ENCODE results near the gene AFTPH. TPM values are rescaled to one million over a fixed set of nuclear protein-coding genes. Genes with fewer than 3 reads are reported as not detected.
A peak's percentile ranks its signal among the peaks of the same experiment; 100 is the strongest.

Gene AFTPH
- total RNA-seq, 1 donor from 2014 or later, result 32.2 TPM

DNA sequence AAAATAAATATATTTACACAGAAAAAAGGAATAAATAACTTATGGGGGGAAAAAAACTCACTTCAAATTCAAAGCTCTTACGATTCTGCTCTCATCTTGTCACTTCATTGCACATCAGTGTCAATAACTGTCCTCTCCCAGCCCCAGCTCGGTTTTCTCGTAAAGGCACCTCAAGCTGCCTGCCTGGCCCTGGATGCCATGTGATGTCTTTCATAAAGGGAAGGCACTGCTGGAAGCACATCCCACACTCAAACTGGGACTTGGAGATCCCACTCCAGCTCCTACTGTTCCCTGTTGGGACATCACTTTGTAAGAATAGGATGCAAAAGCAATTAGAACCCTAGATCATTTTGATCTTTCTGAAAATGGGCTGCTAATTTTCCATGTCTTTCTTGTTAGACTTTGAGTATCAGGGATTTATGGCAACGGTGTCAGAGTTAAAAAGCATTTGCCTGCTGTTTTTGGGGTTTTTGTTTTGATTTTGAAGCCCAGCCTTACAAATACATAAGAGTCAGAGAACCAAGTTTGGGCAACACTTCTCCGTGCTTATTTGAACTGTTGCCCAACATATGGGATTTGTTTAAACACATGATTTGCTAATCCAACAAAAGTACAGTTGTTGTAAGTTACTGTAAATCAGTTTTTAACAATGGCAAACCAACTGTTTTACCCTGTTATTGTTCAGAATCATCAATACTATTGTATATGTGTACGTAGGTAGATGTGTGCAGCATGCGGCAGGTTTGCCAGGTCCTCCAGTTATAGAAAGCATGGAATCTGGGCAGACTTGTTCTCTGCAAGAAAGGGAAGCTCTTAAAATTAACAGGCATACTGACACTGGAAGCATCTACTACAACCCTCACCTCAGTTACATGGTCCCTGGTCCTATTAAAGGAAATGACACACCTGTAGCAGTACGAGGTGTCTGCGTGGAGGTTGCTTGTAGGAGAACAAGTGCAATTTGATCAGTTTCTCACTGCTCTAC is 109.0 kb downstream of the AFTPH start:
- DNase-seq (ENCODE audit: low spot score), result no peak
- H4K20me1 ChIP-seq (ENCODE audit: low read depth), result peaks cover 26% of the 10 kb centered on the region
- H3K79me2 ChIP-seq (ENCODE audit: low read depth), result peaks cover 36% of the 10 kb centered on the region
- peaks cover 5% of the 10 kb centered on the region for H3K36me3 ChIP-seq
- H3K4me3 ChIP-seq, result no peak overlapping the region
- peaks cover 21% of the 10 kb centered on the region for H3K36me3 Mint-ChIP-seq
- H3K4me1 ChIP-seq, result peaks cover 43% of the 10 kb centered on the region
- no peak for TF ChIP-seq CTCF (IDR thresholded peaks at IDR 0.05)
- TF ChIP-seq EZH2phosphoT487 (IDR thresholded peaks at IDR 0.05), result no peak
- no peak for TF ChIP-seq EZH2 (IDR thresholded peaks at IDR 0.05)
- peak overlapping the region; percentile 4 for H3K27ac Mint-ChIP-seq
- no peak overlapping the region for H3K9ac ChIP-seq
- H3K4me2 ChIP-seq, result peak overlapping the region; percentile 38
- H3F3A ChIP-seq (ENCODE audit: low read depth), result peaks cover 23% of the 10 kb centered on the region
- H2AFZ ChIP-seq (replicated peaks), result no peak overlapping the region
- H3K27me3 ChIP-seq, result no peaks in the 10 kb centered on the region
- no peak overlapping the region for H3K4me3 Mint-ChIP-seq
- H3K9me3 Mint-ChIP-seq, result no peaks in the 10 kb centered on the region
- no peaks in the 10 kb centered on the region for H3K9me3 ChIP-seq (ENCODE audit: low read depth)
- H3K4me1 Mint-ChIP-seq, result peaks cover 72% of the 10 kb centered on the region
- H3K27me3 Mint-ChIP-seq (ENCODE audit: insufficient read depth, low read depth), result peaks cover 3% of the 10 kb centered on the region
- H3K27ac ChIP-seq, result peak overlapping the region; percentile 51

DNA sequence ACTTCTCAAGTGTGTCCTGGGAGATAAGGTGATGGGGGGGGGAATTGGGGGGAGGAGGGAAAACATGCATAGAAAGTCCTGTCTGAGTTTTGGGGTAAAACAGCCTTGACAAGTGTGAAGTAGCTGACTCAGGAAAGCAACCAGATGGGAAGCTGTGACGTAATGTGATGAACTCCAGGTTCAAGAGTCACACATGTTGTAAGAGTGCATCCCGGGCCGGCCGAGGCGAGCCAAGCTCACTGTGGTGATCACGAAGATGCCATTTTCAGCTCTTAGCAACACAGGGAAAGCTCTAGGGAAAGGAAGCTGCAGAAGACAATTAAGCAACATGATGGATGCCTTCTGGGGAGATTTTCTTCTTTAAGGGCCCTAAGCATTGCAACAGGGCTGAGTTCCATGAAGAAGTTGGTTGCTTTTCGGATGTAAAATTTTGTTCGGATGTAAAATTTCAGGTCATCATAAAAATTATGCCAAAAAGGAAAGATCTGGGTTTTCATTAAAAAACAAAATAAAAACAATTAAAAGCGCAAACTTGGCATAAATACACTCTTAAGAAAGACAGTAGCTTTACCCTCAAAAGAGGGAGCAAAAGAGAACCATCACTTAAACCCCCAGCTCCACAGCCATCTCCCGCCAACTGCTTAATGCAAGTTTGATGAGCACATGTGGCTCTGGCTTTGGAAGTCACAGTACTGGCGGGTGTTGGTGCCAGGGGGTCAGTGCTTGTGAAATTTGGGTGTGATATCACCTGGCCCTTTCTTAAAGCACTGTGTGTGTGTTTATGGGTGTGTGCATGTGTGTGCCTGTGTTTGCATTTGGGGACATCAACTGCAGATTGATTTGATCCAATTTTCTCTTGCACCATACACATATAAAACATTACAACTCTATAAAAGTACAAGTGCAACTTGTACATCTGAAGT is 110.5 kb downstream of the AFTPH start:
- no peak overlapping the region for H3K9ac ChIP-seq
- no peak overlapping the region for H2AFZ ChIP-seq (replicated peaks)
- no peak overlapping the region for H3K4me3 ChIP-seq
- no peaks in the 10 kb centered on the region for H3K9me3 ChIP-seq (ENCODE audit: low read depth)
- peaks cover 49% of the 10 kb centered on the region for H3K4me1 ChIP-seq
- TF ChIP-seq EZH2 (IDR thresholded peaks at IDR 0.05) (no peak), EZH2phosphoT487 (IDR thresholded peaks at IDR 0.05) (no peak), CTCF (IDR thresholded peaks at IDR 0.05) (no peak)
- Mint-ChIP-seq H3K36me3 (peaks cover 25% of the 10 kb centered on the region), H3K4me3 (no peak overlapping the region), H3K4me1 (peaks cover 70% of the 10 kb centered on the region), H3K9me3 (no peaks in the 10 kb centered on the region), H3K27me3 (ENCODE audit: insufficient read depth, low read depth) (peaks cover 3% of the 10 kb centered on the region), H3K27ac (peak overlapping the region; percentile 27)
- H3K4me2 ChIP-seq, result no peak overlapping the region
- H3K36me3 ChIP-seq, result peaks cover 5% of the 10 kb centered on the region
- H3K27me3 ChIP-seq, result no peaks in the 10 kb centered on the region
- peaks cover 41% of the 10 kb centered on the region for H4K20me1 ChIP-seq (ENCODE audit: low read depth)
- no peak for DNase-seq (ENCODE audit: low spot score)
- peaks cover 51% of the 10 kb centered on the region for H3K79me2 ChIP-seq (ENCODE audit: low read depth)
- no peak overlapping the region for H3K27ac ChIP-seq
- peaks cover 8% of the 10 kb centered on the region for H3F3A ChIP-seq (ENCODE audit: low read depth)

GRCh38 chr2:64635976-64636911 is 112.1 kb downstream of the AFTPH start:
- peaks cover 5% of the 10 kb centered on the region for H3K36me3 ChIP-seq

More at GRCh38 chr2:64635976-64636911, 112.1 kb downstream of the AFTPH start:
- H3K79me2 ChIP-seq (ENCODE audit: low read depth), result peaks cover 68% of the 10 kb centered on the region
- peaks cover 57% of the 10 kb centered on the region for H4K20me1 ChIP-seq (ENCODE audit: low read depth)
- Mint-ChIP-seq H3K27ac (peak overlapping the region; percentile 10), H3K4me3 (no peak overlapping the region), H3K36me3 (peaks cover 21% of the 10 kb centered on the region), H3K9me3 (no peaks in the 10 kb centered on the region), H3K4me1 (peaks cover 80% of the 10 kb centered on the region), H3K27me3 (ENCODE audit: insufficient read depth, low read depth) (peaks cover 3% of the 10 kb centered on the region)
- H3K4me2 ChIP-seq, result no peak overlapping the region
- no peak overlapping the region for H3K9ac ChIP-seq
- TF ChIP-seq EZH2phosphoT487 (IDR thresholded peaks at IDR 0.05) (no peak), CTCF (IDR thresholded peaks at IDR 0.05) (no peak), EZH2 (IDR thresholded peaks at IDR 0.05) (no peak)
- DNase-seq (ENCODE audit: low spot score), result no peak
- no peaks in the 10 kb centered on the region for H3K9me3 ChIP-seq (ENCODE audit: low read depth)
- H3K27me3 ChIP-seq, result no peaks in the 10 kb centered on the region
- no peak overlapping the region for H3K27ac ChIP-seq
- H3K4me1 ChIP-seq, result peaks cover 65% of the 10 kb centered on the region
- H3K4me3 ChIP-seq, result no peak overlapping the region
- no peaks in the 10 kb centered on the region for H3F3A ChIP-seq (ENCODE audit: low read depth)
- H2AFZ ChIP-seq (replicated peaks), result no peak overlapping the region
